ENCODE results near the gene ACKR2. TPM values are rescaled to one million over a fixed set of nuclear protein-coding genes. Genes with fewer than 3 reads are reported as not detected.
A peak's percentile ranks its signal among the peaks of the same experiment; 100 is the strongest.
"Not testable (repeated sequence)": the region's sequence is repeated elsewhere in the genome, so short reads cannot be mapped to it uniquely, and the experiment has no call there.

The ACKR2 gene
- polyA plus RNA-seq, 1 donor, result 2.6 TPM

GRCh38 chr3:42875325-42876151, 66.3 kb downstream of the ACKR2 start, which contains the start of gene CYP8B1:
Gene CYP8B1, minus strand, starts transcription at chr3:42875879. Its CDS starts 63 bp downstream, at chr3:42875816.
- Histone ChIP-seq H3K9me3 (ENCODE audit: control insufficient read depth, low read depth, low read length) (peaks cover under 1% of the 10 kb centered on the region), H3K36me3 (ENCODE audit: control insufficient read depth, insufficient read depth, low read length) (no peaks in the 10 kb centered on the region), H3K4me1 (ENCODE audit: control insufficient read depth, insufficient read depth, low read length) (no peaks in the 10 kb centered on the region), H3K4me3 (ENCODE audit: low read length) (no peak within 1 kb of the TSS), H3K27me3 (ENCODE audit: control insufficient read depth, insufficient read depth, low read length) (no peaks in the 10 kb centered on the region), H3K27ac (ENCODE audit: low read length) (no peak within 1 kb of the TSS)
- WGBS (ENCODE audit: insufficient coverage, low lambda C conversion rate), result no CpG with 5 or more reads among the region's 13 CpGs
- peak in 1 of 2 donors; percentile 34 for DNase-seq

- WGBS (ENCODE audit: insufficient coverage, low lambda C conversion rate), result no CpG with 5 or more reads among the region's 1 CpG
- Histone ChIP-seq H3K36me3 (ENCODE audit: control insufficient read depth, insufficient read depth, low read length) (no peaks in the 10 kb centered on the region), H3K27ac (ENCODE audit: low read length) (no peak overlapping the region), H3K27me3 (ENCODE audit: control insufficient read depth, insufficient read depth, low read length) (no peaks in the 10 kb centered on the region), H3K9me3 (ENCODE audit: control insufficient read depth, low read depth, low read length) (peaks cover 5% of the 10 kb centered on the region), H3K4me3 (ENCODE audit: low read length) (no peak overlapping the region), H3K4me1 (ENCODE audit: control insufficient read depth, insufficient read depth, low read length) (peaks cover 4% of the 10 kb centered on the region)
- no peak for DNase-seq
Measured at GRCh38 chr3:42876401-42876800, 67.2 kb downstream of the ACKR2 start.

DNA sequence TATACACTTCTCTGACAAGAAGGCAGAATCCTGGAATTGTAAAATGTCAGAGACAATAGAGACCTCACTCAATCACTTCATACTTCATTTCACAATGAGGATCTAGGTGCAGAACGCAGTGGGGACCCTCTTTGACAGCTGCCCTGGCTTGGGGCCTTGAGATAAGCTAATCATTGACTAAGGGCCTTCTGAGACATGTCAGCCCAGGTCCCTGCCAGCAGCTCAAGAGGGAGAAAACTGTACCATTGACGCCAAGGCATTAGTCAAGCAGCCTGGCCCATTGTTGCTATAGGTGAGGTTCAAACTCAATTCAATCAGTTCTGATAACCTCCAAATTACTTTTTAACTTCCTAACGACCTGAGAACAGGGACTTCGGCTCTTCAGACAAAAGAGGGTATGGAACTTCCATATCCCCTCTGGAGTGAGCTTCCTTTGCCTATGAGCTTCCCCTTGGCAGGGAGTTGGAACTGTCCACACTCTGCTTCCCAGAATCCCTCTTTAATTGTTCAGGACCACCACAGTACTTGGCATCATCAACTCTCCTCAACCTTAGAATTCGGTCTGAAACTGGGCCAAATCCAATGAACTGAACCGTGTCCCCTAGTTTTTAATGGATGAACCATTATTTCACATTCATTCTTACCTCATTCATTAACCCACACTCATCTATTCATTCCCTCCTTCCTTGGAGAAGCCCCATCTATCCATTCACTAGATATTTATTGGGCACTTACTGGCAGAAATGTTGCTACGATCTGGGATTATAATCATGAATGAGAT, 67.9 kb downstream of the ACKR2 start:
- H3K4me3 ChIP-seq (ENCODE audit: low read length), result no peak overlapping the region
- DNase-seq, result no peak
- WGBS (ENCODE audit: insufficient coverage, low lambda C conversion rate), result no CpG with 5 or more reads among the region's 7 CpGs
- H3K27me3 ChIP-seq (ENCODE audit: control insufficient read depth, insufficient read depth, low read length), result no peaks in the 10 kb centered on the region
- peaks cover 5% of the 10 kb centered on the region for H3K9me3 ChIP-seq (ENCODE audit: control insufficient read depth, low read depth, low read length)
- H3K4me1 ChIP-seq (ENCODE audit: control insufficient read depth, insufficient read depth, low read length), result peaks cover 6% of the 10 kb centered on the region
- H3K36me3 ChIP-seq (ENCODE audit: control insufficient read depth, insufficient read depth, low read length), result no peaks in the 10 kb centered on the region
- H3K27ac ChIP-seq (ENCODE audit: low read length), result no peak overlapping the region

DNA sequence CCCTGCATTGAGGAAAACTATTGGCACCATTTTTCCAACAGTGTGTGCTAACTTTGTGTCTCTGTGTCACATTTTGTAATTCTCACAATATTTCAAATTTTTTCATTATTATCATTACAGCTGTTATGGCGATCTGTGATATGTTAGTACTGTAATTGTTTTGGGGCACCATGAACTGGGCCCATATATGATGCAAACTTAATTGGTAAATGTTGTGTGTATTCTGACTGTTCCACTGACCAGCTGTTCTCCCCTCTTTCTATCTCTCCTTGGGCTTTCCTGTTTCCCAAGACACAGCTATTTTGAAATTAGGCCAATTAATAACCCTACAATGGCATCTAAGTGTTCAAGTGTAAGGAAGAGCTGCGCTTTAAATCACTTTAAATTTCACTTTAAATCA, 68.6 kb downstream of the ACKR2 start:
- no peak for DNase-seq
- H3K27me3 ChIP-seq (ENCODE audit: control insufficient read depth, insufficient read depth, low read length), result no peaks in the 10 kb centered on the region
- peaks cover 6% of the 10 kb centered on the region for H3K4me1 ChIP-seq (ENCODE audit: control insufficient read depth, insufficient read depth, low read length)
- peaks cover 5% of the 10 kb centered on the region for H3K9me3 ChIP-seq (ENCODE audit: control insufficient read depth, low read depth, low read length)
- H3K4me3 ChIP-seq (ENCODE audit: low read length), result no peak overlapping the region
- WGBS (ENCODE audit: insufficient coverage, low lambda C conversion rate), result no CpG with 5 or more reads among the region's 2 CpGs
- no peaks in the 10 kb centered on the region for H3K36me3 ChIP-seq (ENCODE audit: control insufficient read depth, insufficient read depth, low read length)
- H3K27ac ChIP-seq (ENCODE audit: low read length), result no peak overlapping the region

- Histone ChIP-seq H3K36me3 (ENCODE audit: control insufficient read depth, insufficient read depth, low read length) (no peaks in the 10 kb centered on the region), H3K27me3 (ENCODE audit: control insufficient read depth, insufficient read depth, low read length) (no peaks in the 10 kb centered on the region), H3K4me1 (ENCODE audit: control insufficient read depth, insufficient read depth, low read length) (peaks cover 6% of the 10 kb centered on the region), H3K9me3 (ENCODE audit: control insufficient read depth, low read depth, low read length) (peaks cover 5% of the 10 kb centered on the region), H3K27ac (ENCODE audit: low read length) (no peak overlapping the region), H3K4me3 (ENCODE audit: low read length) (peak overlapping the region; percentile 90)
- no peak for DNase-seq
- WGBS (ENCODE audit: insufficient coverage, low lambda C conversion rate), result 100% methylated on average over 1 of the region's 9 CpGs
Measured at GRCh38 chr3:42880183-42880582, 70.9 kb downstream of the ACKR2 start.

DNA sequence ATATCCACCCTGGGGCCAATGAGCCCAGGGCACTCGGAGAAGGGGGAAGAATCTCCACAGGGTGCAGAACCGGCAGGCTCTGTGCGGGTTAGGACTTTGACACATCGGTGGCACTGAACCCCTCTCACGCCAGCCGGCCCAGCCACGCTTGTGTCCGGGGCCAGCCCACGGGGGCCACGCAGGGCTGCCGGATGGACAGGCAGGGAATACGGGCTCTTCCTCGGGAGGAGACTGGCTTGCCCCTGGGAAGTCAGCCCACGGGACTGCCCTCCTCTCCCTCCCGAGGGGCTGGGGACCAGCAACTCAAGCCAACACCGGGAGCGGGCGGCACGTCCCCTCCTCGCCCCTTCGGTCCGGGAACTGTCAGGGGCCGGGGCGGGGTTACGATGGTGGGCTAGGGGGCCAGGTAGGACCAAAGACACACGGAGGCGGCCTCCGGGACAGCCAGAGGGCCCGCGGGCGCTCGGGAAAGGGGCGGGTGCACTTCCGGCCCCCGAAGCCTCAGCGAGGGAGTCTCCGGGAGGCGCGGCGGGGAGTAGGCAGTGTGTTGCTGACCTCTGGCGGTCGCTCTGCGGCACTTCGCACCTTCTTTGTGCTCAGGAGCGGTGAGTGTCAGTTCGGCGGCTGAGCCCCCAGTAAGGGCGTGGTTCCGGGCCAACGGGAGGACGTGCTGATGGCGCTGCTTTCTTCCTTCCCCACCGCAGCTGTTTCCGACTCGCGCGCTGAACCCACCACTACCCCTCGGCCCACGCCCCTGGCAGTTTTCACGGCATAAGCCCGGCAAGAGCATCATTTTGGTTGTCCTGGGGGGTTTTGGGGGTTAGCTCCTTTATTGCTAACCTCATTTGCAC, 71.6 kb downstream of the ACKR2 start:
- Histone ChIP-seq H3K27ac (ENCODE audit: low read length) (no peak overlapping the region), H3K4me1 (ENCODE audit: control insufficient read depth, insufficient read depth, low read length) (peaks cover 6% of the 10 kb centered on the region), H3K36me3 (ENCODE audit: control insufficient read depth, insufficient read depth, low read length) (no peaks in the 10 kb centered on the region), H3K4me3 (ENCODE audit: low read length) (peak overlapping the region; percentile 90), H3K27me3 (ENCODE audit: control insufficient read depth, insufficient read depth, low read length) (no peaks in the 10 kb centered on the region), H3K9me3 (ENCODE audit: control insufficient read depth, low read depth, low read length) (peaks cover 5% of the 10 kb centered on the region)
- peak; percentile 84 to 87 for DNase-seq
- WGBS (ENCODE audit: insufficient coverage, low lambda C conversion rate), result no CpG with 5 or more reads among the region's 61 CpGs

DNA sequence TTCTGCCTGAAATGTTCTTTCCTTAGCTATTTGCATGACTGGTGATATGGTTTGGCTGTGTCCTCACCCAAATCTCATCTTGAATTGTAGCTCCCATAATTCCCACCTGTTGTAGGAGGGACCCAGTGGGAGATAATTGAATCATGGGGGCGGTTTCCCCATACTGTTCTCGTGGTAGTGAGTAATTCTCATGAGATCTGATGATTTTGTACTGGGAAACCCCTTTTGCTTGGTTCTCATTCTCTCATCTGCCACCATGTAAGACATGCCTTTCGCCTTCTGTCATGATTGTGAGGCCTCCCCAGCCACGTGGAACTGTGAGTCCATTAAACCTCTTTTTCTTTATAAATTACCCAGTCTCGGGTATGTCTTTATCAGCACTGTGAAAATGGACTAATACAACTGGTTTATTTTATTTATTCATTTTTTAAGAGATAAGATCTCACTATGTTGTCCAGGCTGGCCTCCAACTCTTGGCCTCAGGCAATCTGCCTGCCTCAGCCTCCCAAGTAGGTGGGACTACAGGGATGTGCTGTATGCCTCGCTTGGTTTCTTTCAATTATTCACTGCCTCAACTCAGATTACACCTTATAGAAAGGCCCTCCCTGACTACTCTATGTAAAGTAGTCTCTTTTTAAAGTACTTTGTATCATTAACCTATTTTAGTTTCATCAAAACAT, 74.1 kb downstream of the ACKR2 start:
- H3K27ac ChIP-seq (ENCODE audit: low read length); H3K27me3 ChIP-seq (ENCODE audit: control insufficient read depth, insufficient read depth, low read length); H3K4me1 ChIP-seq (ENCODE audit: control insufficient read depth, insufficient read depth, low read length); DNase-seq; H3K36me3 ChIP-seq (ENCODE audit: control insufficient read depth, insufficient read depth, low read length); H3K4me3 ChIP-seq (ENCODE audit: low read length); H3K9me3 ChIP-seq (ENCODE audit: control insufficient read depth, low read depth, low read length): not testable (repeated sequence)
- WGBS (ENCODE audit: insufficient coverage, low lambda C conversion rate), result 100% methylated on average over 1 of the region's 6 CpGs

DNA sequence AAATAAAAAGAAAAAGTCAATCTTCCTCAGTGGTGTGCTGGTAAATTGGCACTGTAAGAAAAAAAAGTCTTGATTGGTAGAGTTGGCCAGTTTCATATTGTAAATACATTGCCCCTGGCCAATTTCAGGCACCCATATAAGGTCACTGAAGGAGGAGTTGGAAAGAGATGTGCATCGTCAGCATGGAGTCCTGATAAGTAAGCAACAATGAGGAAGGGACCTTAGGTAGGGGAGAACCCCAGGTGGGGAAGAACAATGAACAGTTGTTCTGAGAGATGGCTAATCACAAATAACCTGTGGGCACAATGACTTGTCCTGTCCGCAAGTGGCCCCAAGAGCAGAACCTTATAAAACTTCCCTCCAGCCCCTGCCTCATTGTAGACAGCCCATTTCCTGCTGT, 75.1 kb downstream of the ACKR2 start:
- 33% methylated on average over 1 of the region's 2 CpGs for WGBS (ENCODE audit: insufficient coverage, low lambda C conversion rate)
- Histone ChIP-seq H3K36me3 (ENCODE audit: control insufficient read depth, insufficient read depth, low read length) (no peaks in the 10 kb centered on the region), H3K27ac (ENCODE audit: low read length) (no peak overlapping the region), H3K9me3 (ENCODE audit: control insufficient read depth, low read depth, low read length) (peaks cover 5% of the 10 kb centered on the region), H3K4me1 (ENCODE audit: control insufficient read depth, insufficient read depth, low read length) (peaks cover 6% of the 10 kb centered on the region), H3K27me3 (ENCODE audit: control insufficient read depth, insufficient read depth, low read length) (no peaks in the 10 kb centered on the region), H3K4me3 (ENCODE audit: low read length) (no peak overlapping the region)
- DNase-seq, result peak; percentile 12 to 40

DNA sequence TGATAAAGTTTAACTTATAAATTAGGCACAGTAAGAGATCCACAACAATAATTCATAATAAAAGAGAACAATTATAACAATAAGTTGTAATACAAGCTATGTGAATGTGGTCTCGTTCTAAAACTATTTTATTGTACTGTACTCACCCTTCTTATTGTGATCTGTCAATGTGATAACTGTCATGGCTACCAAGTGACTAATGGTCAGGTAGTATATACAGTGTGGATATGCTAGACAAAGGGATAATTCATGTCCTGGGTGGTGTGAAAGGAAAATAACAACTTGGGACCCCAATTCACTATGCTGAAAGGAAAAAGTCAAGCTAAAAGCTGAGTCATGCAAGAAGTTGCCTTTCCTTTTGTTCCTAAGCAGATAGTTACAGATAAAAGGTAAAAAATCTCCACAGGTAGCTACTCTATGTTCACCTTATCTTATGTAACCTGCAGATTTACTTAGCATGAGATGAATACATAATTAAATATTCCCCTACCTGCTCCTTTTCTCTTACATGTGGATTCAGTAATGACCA, 77.1 kb downstream of the ACKR2 start:
- H3K36me3 ChIP-seq (ENCODE audit: control insufficient read depth, insufficient read depth, low read length), result no peaks in the 10 kb centered on the region
- H3K27me3 ChIP-seq (ENCODE audit: control insufficient read depth, insufficient read depth, low read length), result no peaks in the 10 kb centered on the region
- no peaks in the 10 kb centered on the region for H3K9me3 ChIP-seq (ENCODE audit: control insufficient read depth, low read depth, low read length)
- peaks cover 5% of the 10 kb centered on the region for H3K4me1 ChIP-seq (ENCODE audit: control insufficient read depth, insufficient read depth, low read length)
- DNase-seq, result no peak
- no peak overlapping the region for H3K27ac ChIP-seq (ENCODE audit: low read length)
- WGBS (ENCODE audit: insufficient coverage, low lambda C conversion rate), result no CpG with 5 or more reads among the region's 1 CpG
- H3K4me3 ChIP-seq (ENCODE audit: low read length), result no peak overlapping the region
